Caco-2 (cell line): ENCODE results near the gene PITRM1. TPM values are rescaled to one million over a fixed set of nuclear protein-coding genes. Genes with fewer than 3 reads are reported as not detected.

ENCODE experiments used
- BruUV-seq: library from RNA; stranded (reverse); fragments of 400-500 nt; replicated peaks from 2 replicates; lab custom pipeline; 2021; lab: Mats Ljungman, UMichigan
- CTCF ChIA-PET: fragments of 300-600 bp; sonication (Branson Sonifier 250); formaldehyde crosslinking; loops from one replicate; lab custom pipeline; 2022; ENCODE audit warnings: antibody characterized with exemption; lab: Charles Lee
- POLR2A ChIA-PET: fragments of 300-600 bp; sonication (Branson Sonifier 250); formaldehyde crosslinking; loops from one replicate; lab custom pipeline; 2022; ENCODE audit warnings: antibody characterized with exemption; lab: Charles Lee
- DNase-seq, 2 experiments: peaks; one replicate each; pipeline versions ENCODE4 v3.0.0 to v3.0.0-alpha.2; 2020 to 2022
- H3K27me3 ChIP-seq: replicated peaks from 2 replicates; pipeline ENCODE4 v1.6.0; 2011; ENCODE audit warnings: low read length; ENCODE audit not compliant: control insufficient read depth, insufficient read depth
- H3K36me3 ChIP-seq: 2 replicates; pipeline ENCODE4 v1.5.1; 2011; ENCODE audit warnings: low read length; ENCODE audit not compliant: control insufficient read depth, insufficient read depth
- H3K4me1 ChIP-seq: fragments of 250-450 bp; sonication (Bioruptor Pico); 2 replicates; pipeline ENCODE4 v1.5.1; 2020; ENCODE audit warnings: mild to moderate bottlenecking
- H3K4me3 ChIP-seq: 2 replicates; pipeline ENCODE4 v1.5.1; 2011; ENCODE audit warnings: low read depth, mild to moderate bottlenecking, control low read depth, low read length
- H3K9me3 ChIP-seq: fragments of 250-450 bp; sonication (Bioruptor Pico); 2 replicates; pipeline ENCODE4 v1.5.1; 2020; ENCODE audit warnings: mild to moderate bottlenecking, moderate library complexity
- H3K27ac Mint-ChIP-seq: one replicate; pipeline ENCODE4 v1.8.0; 2022; ENCODE audit warnings: mixed read lengths; ENCODE audit not compliant: unreplicated experiment
- H3K27me3 Mint-ChIP-seq: one replicate; pipeline ENCODE4 v1.8.0; 2022; ENCODE audit warnings: mixed read lengths; ENCODE audit not compliant: insufficient read depth, unreplicated experiment
- H3K36me3 Mint-ChIP-seq: one replicate; pipeline ENCODE4 v1.8.0; 2022; ENCODE audit warnings: mild to moderate bottlenecking, mixed read lengths; ENCODE audit not compliant: insufficient read depth, unreplicated experiment
- H3K4me1 Mint-ChIP-seq: one replicate; pipeline ENCODE4 v1.8.0; 2022; ENCODE audit warnings: low read depth, mixed read lengths; ENCODE audit not compliant: unreplicated experiment
- H3K4me3 Mint-ChIP-seq: one replicate; pipeline ENCODE4 v1.8.0; 2022; ENCODE audit warnings: mild to moderate bottlenecking, moderate library complexity, mixed read lengths; ENCODE audit not compliant: unreplicated experiment
- H3K9me3 Mint-ChIP-seq: one replicate; pipeline ENCODE4 v1.8.0; 2022; ENCODE audit warnings: mixed read lengths; ENCODE audit not compliant: unreplicated experiment
- CTCF ChIP-seq, 2 experiments: fragments of 200-600 bp in 1 of 2; IDR thresholded peaks; 1 replicate in 1 of 2; 2 replicates in 1 of 2; pipeline versions ENCODE4 v1.5.1 to v1.8.0; 2011 to 2022; ENCODE audit warnings: antibody characterized with exemption in 1 of 2, control low read depth in 1 of 2, inconsistent platforms in 1 of 2, low read depth in 1 of 2, low read length in 1 of 2, mild to moderate bottlenecking in 1 of 2, moderate library complexity in 1 of 2; ENCODE audit not compliant: insufficient read depth in 1 of 2, severe bottlenecking in 1 of 2, unreplicated experiment in 1 of 2
- intact Hi-C: fragments of 100-400 bp; cut with micrococcal nuclease; formaldehyde crosslinking; loops from one replicate; pipeline ENCODE4 v1.10.0; 2022; ENCODE audit not compliant: unreplicated experiment
- total RNA-seq: library from RNA; stranded (reverse); gene quantifications from 2 replicates; pipeline ENCODE4 v1.2.3, GENCODE V29; 2022

The PITRM1 gene
- total RNA-seq, 1 experiment from 2014 or later, result 80.5 TPM

DNA sequence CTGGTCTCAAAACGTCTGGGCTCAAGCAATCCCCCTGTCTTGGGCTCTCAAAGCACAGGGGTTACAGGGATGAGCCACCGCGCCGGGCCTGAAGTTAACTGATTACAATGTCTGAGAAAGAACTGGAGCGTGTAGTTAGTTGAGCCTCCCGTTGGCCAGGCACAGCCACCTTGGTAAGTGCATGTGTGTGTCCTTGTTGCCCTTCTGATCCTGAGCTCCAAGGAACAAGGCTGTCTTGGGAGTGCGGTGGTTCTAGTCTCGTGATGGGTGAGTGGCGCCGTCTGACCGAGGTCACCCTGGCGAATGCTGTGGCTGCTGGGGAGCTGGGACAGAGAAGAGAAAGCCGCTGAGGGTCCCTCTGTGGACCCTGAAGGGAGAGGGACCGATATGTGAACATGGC is 50.5 kb downstream of the PITRM1 start:
- Histone ChIP-seq H3K4me3 (no peak overlapping the region), H3K36me3 (peaks cover 8% of the 10 kb centered on the region), H3K27me3 (no peaks in the 10 kb centered on the region), H3K9me3 (no peaks in the 10 kb centered on the region), H3K4me1 (no peaks in the 10 kb centered on the region)
- ChIA-PET POLR2A (no interaction called here), CTCF (no interaction called here)
- no peaks in the 10 kb centered on the region for H3K9me3 Mint-ChIP-seq
- no peak for DNase-seq
- BruUV-seq, result no TSS peak
- intact Hi-C loops, result no loop called here
- H3K36me3 Mint-ChIP-seq, result peaks cover 95% of the 10 kb centered on the region
- no peak overlapping the region for H3K4me3 Mint-ChIP-seq
- H3K27ac Mint-ChIP-seq, result peak overlapping the region; percentile 27
- H3K27me3 Mint-ChIP-seq, result no peaks in the 10 kb centered on the region
- H3K4me1 Mint-ChIP-seq, result no peaks in the 10 kb centered on the region
- TF ChIP-seq CTCF (IDR thresholded peaks at IDR 0.05; ENCODE audit: insufficient read depth in 1 of 2, low read depth in 1 of 2, low read length in 1 of 2, severe bottlenecking in 1 of 2, unreplicated experiment in 1 of 2), result no peak

DNA sequence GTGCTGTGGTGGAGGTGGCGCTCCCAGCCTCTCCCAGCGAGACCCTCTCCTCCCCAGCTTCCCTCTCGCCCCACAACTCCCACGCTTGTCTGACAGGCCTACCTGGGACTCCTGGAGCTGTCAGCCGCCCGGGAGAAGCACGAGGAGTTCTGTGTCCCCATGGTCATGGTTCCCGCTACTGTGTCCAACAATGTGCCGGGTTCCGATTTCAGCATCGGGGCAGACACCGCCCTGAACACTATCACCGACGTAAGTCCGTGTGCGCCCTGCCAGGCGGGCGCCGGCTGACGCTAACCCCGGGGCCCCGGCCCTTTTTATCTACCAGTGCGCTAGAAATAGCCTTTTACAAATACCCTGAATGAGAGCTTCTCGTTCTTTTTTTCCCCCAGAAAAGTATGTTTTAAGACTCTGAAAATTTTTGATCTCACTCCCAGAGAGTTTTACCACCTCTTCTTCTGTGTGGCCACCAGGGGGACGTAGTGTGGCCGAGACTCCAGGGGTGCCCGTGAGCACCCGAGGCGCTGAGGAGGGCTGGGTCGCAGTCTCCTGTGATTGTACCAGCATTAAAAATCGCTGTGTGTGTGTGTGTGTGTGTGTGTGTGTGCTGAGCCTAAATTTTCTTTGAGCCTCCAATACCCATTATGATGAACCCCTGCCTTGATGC is 52.7 kb downstream of the PITRM1 start:
- peak in 1 of 2 experiments; percentile 59 for DNase-seq
- Mint-ChIP-seq H3K36me3 (peaks cover 95% of the 10 kb centered on the region), H3K27me3 (no peaks in the 10 kb centered on the region), H3K4me3 (no peak overlapping the region), H3K27ac (no peak overlapping the region), H3K9me3 (no peaks in the 10 kb centered on the region), H3K4me1 (no peaks in the 10 kb centered on the region)
- Histone ChIP-seq H3K36me3 (peaks cover 8% of the 10 kb centered on the region), H3K9me3 (no peaks in the 10 kb centered on the region), H3K4me3 (no peak overlapping the region), H3K4me1 (no peaks in the 10 kb centered on the region), H3K27me3 (no peaks in the 10 kb centered on the region)
- no TSS peak for BruUV-seq
- CTCF ChIA-PET, result interaction anchor here (0.8 kb wide), 1 partner anchor 29 kb away, joined by 3 read pairs; no protein-coding TSS in a partner anchor
- POLR2A ChIA-PET, result interaction anchor here (0.6 kb wide), 1 partner anchor 142 kb away, joined by 3 read pairs; no protein-coding TSS in a partner anchor
- peak; percentile 65 to 72 for TF ChIP-seq CTCF (IDR thresholded peaks at IDR 0.05; ENCODE audit: insufficient read depth in 1 of 2, low read depth in 1 of 2, low read length in 1 of 2, severe bottlenecking in 1 of 2, unreplicated experiment in 1 of 2)
- intact Hi-C loops, result loop anchor here (1.0 kb wide), 1 partner anchor 11 kb away; no protein-coding TSS in a partner anchor

DNA sequence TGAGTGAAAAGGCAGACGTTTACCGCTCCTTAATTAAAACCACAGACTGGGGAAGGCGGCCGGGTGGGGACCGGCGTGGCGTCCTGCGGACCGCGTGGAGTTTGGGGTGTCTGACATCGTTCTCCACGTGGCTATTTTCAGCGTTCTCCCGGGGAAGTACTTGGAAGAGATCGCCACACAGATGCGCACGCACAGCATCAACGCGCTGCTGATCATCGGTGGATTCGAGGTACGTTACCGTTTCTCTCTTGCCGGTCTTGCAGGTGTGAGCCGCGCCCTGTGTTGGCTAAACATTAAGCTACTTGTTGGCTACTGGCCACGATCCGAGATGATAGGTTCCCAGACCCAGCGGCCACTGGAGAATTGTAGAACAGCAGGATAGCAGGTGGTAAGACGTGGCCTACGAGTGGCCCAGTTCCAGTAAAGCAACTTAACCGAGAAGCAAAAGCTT is 53.9 kb downstream of the PITRM1 start:
- Histone ChIP-seq H3K4me3 (no peak overlapping the region), H3K36me3 (peaks cover 7% of the 10 kb centered on the region), H3K27me3 (no peaks in the 10 kb centered on the region), H3K9me3 (no peaks in the 10 kb centered on the region), H3K4me1 (no peaks in the 10 kb centered on the region)
- no peak for TF ChIP-seq CTCF (IDR thresholded peaks at IDR 0.05; ENCODE audit: insufficient read depth in 1 of 2, low read depth in 1 of 2, low read length in 1 of 2, severe bottlenecking in 1 of 2, unreplicated experiment in 1 of 2)
- no peak overlapping the region for H3K27ac Mint-ChIP-seq
- ChIA-PET POLR2A (no interaction called here), CTCF (interaction anchor here (1.0 kb wide), 1 partner anchor 24 kb away, joined by 3 read pairs; no protein-coding TSS in a partner anchor)
- H3K9me3 Mint-ChIP-seq, result no peaks in the 10 kb centered on the region
- no TSS peak for BruUV-seq
- peaks cover 95% of the 10 kb centered on the region for H3K36me3 Mint-ChIP-seq
- DNase-seq, result no peak
- H3K4me3 Mint-ChIP-seq, result no peak overlapping the region
- no peaks in the 10 kb centered on the region for H3K27me3 Mint-ChIP-seq
- H3K4me1 Mint-ChIP-seq, result no peaks in the 10 kb centered on the region
- intact Hi-C loops, result no loop called here
